HG02938 (cell line): ENCODE results near the gene TTF1.
A peak's percentile ranks its signal among the peaks of the same experiment; 100 is the strongest.
"Not testable (repeated sequence)": the region's sequence is repeated elsewhere in the genome, so short reads cannot be mapped to it uniquely, and the experiment has no call there.

ENCODE experiments used
- ATAC-seq: cut with Tn5 transposase; IDR thresholded peaks from one replicate; pipeline ENCODE4 v1.9.1; 2021; ENCODE audit warnings: mild to moderate bottlenecking, moderate library complexity; ENCODE audit not compliant: unreplicated experiment

Gene TTF1

GRCh38 chr9:132412089-132412488, 5.4 kb upstream of the TTF1 start:
- ATAC-seq: no peak

- ATAC-seq: no peak
Observed at GRCh38 chr9:132411091-132411508, 4.5 kb upstream of the TTF1 start.

- ATAC-seq: no peak
Observed at GRCh38 chr9:132410642-132411041, 4.0 kb upstream of the TTF1 start.

- ATAC-seq: no peak
Observed at GRCh38 chr9:132409828-132410528, 3.3 kb upstream of the TTF1 start, which contains the start of gene CFAP77. Gene CFAP77 (plus strand): TSS chr9:132410211. CDS start chr9:132410272, 61 bp downstream.

DNA sequence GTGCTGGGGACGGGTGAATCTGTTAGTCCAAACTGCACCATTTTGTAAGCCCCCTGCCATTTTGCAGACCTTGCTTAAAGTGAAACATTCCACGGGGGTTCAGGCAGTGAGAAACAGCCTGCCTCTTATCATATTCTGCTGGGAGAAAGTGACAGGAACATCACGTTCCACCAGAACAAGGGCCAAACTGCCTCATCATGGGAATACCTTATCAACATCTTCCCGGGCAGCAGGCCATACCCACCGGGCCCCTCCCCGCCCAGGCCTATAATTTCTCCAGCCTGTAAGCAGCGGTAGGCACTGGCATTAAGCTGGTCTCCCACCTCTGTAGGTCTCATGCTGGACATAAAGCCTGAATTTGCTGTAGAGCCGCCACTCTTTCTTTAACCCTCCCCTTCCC, 1.9 kb upstream of the TTF1 start:
- ATAC-seq: no peak

- no peak for ATAC-seq
Observed at GRCh38 chr9:132407196-132407595, 556 bp upstream of the TTF1 start.

DNA sequence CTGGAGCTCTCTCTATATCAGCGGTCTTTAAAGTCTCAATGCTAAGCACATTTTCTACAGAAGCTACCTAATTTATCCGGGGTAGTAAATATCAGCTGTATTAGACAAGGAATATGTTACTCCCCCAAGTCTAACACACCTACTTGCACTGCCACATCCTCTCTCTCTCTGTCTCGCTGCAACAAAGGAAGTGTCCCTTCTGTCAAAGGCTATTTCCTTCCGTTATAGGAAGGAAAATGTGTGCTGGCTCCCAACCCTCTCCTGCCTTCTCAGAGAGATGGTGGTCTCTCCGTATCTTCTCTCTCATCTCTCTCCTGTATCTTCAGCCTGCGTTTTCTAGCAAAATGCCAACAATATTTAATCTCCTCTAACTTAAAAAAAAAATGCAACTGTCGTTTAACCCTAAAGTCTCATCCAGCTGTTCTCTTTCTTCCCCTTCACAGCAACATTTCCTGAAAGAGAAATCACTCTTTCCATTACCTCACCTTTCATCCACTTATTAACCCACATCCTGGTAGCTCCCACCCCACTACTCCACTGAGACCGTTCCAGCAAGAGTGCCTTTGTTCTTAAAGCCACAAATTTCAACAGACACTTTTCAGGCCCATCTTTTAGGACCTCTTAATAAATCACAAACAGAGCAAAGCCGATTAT, 2.3 kb downstream of the TTF1 start:
- no peak for ATAC-seq

- ATAC-seq: no peak
Observed at GRCh38 chr9:132401824-132402223, 4.8 kb downstream of the TTF1 start.

DNA sequence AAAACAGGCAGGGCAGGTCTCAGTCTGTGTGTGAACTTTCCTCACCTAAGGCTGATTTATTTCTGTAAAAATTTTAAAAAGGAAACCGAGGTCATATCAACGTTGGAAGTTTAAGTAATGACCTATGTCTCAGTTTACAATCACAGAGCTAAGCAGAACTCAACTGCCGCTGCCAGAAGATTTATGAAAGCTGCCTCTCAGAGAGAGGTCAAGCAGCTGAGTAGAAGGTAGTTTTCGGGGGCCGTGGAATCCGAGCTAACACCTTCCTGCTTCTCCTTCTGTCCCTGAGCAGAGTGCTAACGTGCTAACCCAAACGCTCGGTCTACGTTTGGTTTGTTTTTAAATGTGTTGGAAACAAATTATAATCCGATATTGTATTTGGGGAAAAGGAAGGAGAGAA, 11.1 kb downstream of the TTF1 start:
- no peak for ATAC-seq

GRCh38 chr9:132391449-132391848, 15.2 kb downstream of the TTF1 start:
- ATAC-seq: no peak

DNA sequence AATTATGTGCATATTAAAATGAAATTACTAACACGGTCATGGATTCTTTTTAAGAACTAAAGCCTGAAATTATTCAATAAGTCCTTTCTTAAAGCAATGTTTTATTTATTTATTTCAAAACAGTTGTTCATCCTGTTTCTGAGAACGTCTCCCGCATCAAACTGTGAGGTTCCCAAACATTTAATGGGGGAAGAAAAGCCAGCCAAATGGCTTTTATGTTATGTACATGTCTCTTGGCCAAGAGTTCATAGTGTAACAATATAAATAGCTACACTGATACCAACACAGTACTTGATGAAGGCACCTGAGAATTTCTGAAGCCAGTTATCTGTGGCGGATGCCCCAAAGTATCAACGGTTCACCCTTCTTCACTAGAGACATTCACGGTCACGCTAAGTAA, 15.7 kb downstream of the TTF1 start:
- no peak for ATAC-seq

DNA sequence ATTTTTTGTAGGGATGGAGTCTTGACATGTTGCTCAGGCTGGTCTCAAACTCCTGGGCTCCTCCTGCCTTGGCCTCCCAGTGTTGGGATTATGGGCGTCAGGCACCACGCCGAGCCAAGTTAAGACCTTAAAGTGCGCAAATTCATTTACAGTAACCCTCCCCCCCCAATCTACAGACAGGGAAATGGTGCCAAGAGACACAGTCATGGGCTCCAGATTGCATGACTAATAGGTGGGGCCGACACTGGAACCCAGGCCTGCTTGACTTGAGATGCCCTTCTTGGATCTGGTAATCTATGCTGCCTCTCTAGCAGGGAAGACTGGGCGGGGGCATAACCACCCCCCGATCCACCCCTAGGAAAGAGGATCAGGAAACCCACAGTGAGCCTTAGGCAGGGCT, 19.5 kb downstream of the TTF1 start:
- ATAC-seq: no peak

DNA sequence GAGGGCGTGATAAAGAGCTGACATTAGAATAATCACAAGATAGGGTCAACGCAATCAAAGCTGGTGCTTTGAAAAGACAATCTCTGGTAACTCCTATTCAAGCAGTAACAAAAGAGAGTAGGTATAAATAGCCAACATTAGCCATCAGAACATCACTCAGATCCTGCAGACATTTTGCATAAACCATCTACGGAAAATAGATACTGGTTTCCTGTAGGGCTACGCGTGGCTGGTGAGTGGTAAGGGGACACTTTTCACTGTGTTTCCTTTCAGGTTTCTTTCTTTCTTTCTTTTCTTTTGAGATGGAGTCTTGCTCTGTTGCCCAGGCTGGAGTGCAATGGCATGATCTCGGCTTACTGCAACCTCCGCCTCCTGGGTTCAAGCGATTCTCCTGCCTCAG, 22.3 kb downstream of the TTF1 start:
- ATAC-seq: no peak

DNA sequence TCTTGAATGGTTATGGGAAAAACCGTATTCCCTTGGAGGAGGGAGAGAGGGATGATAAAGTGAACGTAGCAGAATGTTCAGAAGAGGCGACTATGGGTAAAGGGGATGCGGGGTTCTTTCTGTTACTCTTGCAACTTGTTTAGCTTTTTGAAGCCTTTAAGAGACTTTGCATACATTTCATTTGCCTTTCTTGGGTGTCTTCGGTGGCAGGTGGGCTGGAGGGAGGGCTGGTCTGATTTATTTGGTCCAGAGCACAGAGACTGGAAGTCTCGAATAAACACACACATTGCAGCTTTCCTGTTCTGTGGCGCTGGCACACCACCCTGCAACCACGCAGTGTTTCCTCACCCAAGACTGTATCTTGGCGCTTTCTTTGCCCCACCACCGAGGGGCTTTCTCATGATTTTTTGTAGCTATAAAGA, 23.2 kb downstream of the TTF1 start:
- ATAC-seq: no peak

- peak; percentile 76 for ATAC-seq
Observed at GRCh38 chr9:132381966-132382541, 24.6 kb downstream of the TTF1 start.

DNA sequence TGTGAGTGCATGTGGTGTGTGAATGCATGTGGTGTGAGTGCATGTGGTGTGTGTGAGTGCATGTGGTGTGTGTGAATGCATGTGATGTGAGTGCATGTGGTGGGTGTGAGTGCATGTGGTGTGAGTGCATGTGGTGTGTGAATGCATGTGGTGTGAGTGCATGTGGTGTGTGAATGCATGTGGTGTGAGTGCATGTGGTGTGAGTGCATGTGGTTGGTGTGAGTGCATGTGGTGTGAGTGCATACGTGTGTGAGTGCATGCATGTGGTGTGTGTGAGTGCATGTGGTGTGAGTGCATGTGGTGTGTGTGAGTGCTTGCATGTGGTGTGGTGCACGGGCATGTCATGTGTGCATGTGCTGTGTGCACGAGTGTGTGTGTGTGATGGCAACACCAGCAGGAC, 28.2 kb downstream of the TTF1 start:
- not testable (repeated sequence) for ATAC-seq

DNA sequence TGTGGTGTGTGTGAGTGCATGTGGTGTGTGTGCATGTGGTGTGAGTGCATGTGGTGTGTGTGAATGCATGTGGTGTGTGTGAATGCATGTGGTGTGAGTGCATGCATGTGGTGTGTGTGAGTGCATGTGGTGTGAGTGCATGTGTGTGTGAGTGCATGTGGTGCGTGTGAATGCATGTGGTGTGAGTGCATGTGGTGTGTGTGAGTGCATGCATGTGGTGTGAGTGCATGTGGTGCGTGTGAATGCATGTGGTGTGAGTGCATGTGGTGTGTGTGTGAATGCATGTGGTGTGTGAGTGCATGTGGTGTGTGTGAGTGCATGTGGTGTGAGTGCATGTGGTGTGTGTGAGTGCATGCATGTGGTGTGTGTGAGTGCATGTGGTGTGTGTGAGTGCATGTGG, 28.9 kb downstream of the TTF1 start:
- ATAC-seq: not testable (repeated sequence)

GRCh38 chr9:132372177-132373095, 34.2 kb downstream of the TTF1 start:
- no peak for ATAC-seq

GRCh38 chr9:132370592-132370991, 36.0 kb downstream of the TTF1 start:
- ATAC-seq: no peak

DNA sequence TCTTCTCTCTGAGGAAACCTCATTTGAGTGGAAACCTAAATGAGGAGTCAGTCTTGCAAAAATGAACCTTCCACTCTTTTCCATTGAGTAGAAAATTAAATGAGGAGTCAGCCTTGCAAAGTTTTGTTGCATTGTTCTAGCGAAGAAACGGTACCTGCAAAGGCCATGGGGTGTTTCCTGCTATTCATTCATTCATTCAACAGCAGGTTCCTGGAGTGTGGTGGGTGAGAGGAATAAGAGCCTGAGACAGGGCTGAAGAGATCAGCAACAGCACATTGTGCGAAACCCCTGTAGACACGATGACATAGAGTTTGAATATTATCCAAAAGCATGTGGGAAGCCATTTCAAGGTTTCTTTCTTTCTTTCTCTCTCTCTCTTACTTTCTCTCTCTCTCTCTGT, 37.2 kb downstream of the TTF1 start:
- ATAC-seq: no peak

GRCh38 chr9:132367613-132368313, 38.9 kb downstream of the TTF1 start:
- ATAC-seq: no peak
